Cardiac septum (tissue), 1 donor: ENCODE results near the gene PNPT1. TPM values are rescaled to one million over a fixed set of nuclear protein-coding genes. Genes with fewer than 3 reads are reported as not detected.
"Not testable (repeated sequence)": the region's sequence is repeated elsewhere in the genome, so short reads cannot be mapped to it uniquely, and the experiment has no call there.

Source experiments
- DNase-seq: peaks from one replicate; pipeline ENCODE4 v3.0.0-alpha.2; 2020; ENCODE audit warnings: low spot score
- intact Hi-C: fragments of 100-400 bp; cut with DNase I; formaldehyde crosslinking; loops from one replicate; pipeline ENCODE4 v1.14.0; 2022
- long read RNA-seq: library from polyadenylated mRNA; unstranded; transcript quantifications from one replicate; pipeline ENCODE4 v2.0.0, GENCODE V29; 2021
- total RNA-seq: library from RNA; stranded (reverse); fragmentation: NEBNext Ultra II Directional; extraction: Animal tissue kit (Norgen Biotek cat#: 25700); gene quantifications from one replicate; pipeline ENCODE4 v1.2.1, GENCODE V29; 2021
- donor health status: DM: no; HTN: no; CAD: no.

Gene PNPT1
- total RNA-seq, result 21.9 TPM
- long read RNA-seq, full-length matches to known transcripts, result 43 of 66 reads
- long read RNA-seq, partial matches to known transcripts, result 6 of 66 reads
- long read RNA-seq, other reads (novel, unspliced or antisense), result 17 of 66 reads

- intact Hi-C loops, result loop anchor here (5.0 kb wide), 1 partner anchor 76 kb away; the partner anchor contains the start of gene PPP4R3B
- peak; percentile 98 for DNase-seq
Observed at GRCh38 chr2:55693181-55694125, at the start of gene PNPT1. PNPT1 (minus strand) TSS chr2:55693844; CDS start chr2:55693823, 21 bp downstream.

DNA sequence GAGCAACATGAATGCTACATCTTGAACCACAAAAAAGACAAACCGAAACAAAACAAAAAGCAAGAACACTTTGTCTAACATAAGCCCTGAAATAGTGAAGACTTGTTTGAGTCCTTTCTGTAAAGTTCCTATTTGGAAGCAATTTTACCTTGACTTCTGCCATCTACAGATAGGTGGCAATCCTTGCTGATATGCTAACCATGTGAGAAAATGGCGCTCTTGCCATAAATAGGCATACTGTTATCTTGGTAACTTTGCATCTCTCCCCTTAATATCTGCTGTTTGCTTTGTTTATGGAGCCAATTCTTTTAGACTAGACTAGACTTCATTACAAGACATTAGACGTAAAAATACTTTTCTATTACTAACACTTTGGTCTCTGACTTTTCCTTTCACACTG lies 49.4 kb upstream of the PNPT1 start:
- intact Hi-C loops, result no loop called here
- DNase-seq, result no peak

- DNase-seq, intact Hi-C loops: not testable (repeated sequence)
Observed at GRCh38 chr2:55736019-55736536, 42.4 kb upstream of the PNPT1 start.

DNA sequence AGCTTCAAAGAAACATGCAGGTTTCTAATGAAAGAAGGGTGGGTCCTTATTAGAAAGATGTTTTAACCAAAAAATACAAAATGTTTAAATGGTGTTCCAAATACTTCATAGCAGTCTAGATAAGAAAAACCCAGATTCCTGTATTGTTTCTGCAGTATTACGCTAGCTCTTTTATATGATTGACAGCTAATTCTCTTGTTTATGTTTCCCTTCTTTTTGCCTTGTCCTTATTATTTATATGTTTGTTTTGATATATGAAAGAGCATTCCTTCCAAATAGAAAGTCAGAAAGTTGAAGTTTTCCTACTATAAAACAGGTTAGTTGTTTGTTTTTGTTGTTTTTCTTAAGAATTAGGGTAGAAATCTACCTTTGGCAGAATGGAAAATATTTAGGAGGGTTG lies 41.1 kb upstream of the PNPT1 start:
- DNase-seq, result no peak
- intact Hi-C loops, result no loop called here

DNA sequence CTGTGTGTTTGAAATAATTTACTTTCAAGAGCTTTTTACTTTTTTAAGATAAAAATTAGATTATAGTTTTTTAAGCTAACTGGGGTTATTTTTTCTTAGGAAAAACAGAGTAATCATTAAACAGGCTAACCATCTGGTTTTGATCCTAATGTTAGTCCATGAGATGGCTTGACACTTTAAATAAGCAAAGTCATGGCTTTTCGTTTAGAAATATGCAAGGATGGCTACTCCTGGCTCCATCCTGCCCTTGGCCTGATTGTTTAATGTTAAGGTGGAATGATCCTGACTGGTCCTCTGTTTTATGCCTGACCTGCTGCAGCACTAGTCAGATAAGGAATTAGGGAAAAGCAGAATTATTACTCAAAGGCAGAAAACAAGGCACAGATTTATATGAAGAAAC lies 39.7 kb upstream of the PNPT1 start:
- intact Hi-C loops, result no loop called here

GRCh38 chr2:55732854-55733253 lies 39.2 kb upstream of the PNPT1 start:
- DNase-seq, result no peak
- intact Hi-C loops, result no loop called here

More for the DNA sequence above, 39.7 kb upstream of the PNPT1 start:
- no peak for DNase-seq

DNA sequence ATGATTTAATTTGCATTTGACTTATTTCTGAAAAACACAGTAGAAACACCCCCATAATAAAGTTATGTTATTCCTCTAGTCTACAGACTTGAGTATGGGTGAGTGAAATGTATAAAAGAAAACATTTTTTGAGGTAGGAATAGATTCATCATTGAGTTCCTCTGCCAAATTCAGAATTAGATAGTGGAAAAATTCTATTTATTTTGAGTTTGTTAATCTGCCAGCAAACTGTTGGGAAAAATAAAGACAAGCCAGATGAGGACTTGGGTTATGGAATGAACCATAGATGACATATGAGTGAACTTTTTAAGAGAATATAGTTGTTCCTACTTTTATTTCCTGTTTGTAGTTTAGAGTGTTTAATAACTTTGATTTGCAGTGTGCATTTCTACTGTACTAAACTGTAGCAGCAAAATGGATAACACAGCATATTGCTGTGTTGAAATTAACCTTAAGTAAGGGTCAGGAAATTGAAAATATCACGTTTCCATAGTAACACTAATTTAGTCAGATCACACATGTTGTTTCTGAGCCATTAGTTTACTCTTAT lies 35.6 kb upstream of the PNPT1 start:
- DNase-seq, result no peak
- intact Hi-C loops, result no loop called here

- intact Hi-C loops, result no loop called here
- no peak for DNase-seq
Observed at GRCh38 chr2:55721596-55722215, 28.1 kb upstream of the PNPT1 start.

DNA sequence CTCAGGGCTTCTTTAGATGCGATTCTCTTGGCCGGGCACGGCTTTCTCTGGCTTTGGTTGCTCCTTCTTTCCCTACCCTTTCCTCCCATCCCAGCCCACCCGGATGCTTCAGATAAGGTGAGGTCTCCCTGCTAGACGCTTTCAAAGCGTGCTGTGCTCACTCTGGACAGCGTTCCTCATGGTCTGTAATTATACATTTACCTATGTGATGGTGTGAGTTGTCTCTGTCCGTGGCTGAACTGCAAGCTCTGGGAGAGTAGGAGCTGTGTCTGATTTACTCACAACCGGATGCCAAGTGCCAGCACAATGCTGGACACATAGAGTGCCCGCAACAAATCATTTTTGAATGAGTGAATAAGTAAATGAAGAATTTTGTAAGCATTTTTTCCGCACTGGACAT lies 26.8 kb upstream of the PNPT1 start:
- no peak for DNase-seq
- intact Hi-C loops, result no loop called here

DNA sequence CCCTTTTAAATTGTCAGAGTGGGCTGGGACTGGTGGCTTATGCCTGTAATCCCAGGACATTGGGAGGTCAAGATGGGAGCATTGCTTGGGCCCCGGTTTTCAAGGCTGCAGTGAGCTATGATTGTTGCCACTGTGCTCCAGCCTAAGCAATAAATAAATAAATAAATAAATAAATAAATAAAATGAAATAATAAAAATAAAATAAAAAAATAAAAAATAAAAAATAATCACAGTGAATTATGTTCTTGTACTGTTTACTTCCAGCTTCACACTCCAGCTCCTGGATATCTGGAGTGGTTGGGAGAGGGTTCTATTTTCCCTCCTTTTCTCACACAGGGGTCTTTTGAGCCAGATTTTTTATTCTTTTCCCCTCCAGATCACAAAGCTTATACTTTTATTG lies 26.2 kb upstream of the PNPT1 start:
- intact Hi-C loops, result loop anchor here (2.0 to 5.0 kb wide), 3 partner anchors 292 to 1797 kb away; no protein-coding TSS in a partner anchor
- no peak for DNase-seq

DNA sequence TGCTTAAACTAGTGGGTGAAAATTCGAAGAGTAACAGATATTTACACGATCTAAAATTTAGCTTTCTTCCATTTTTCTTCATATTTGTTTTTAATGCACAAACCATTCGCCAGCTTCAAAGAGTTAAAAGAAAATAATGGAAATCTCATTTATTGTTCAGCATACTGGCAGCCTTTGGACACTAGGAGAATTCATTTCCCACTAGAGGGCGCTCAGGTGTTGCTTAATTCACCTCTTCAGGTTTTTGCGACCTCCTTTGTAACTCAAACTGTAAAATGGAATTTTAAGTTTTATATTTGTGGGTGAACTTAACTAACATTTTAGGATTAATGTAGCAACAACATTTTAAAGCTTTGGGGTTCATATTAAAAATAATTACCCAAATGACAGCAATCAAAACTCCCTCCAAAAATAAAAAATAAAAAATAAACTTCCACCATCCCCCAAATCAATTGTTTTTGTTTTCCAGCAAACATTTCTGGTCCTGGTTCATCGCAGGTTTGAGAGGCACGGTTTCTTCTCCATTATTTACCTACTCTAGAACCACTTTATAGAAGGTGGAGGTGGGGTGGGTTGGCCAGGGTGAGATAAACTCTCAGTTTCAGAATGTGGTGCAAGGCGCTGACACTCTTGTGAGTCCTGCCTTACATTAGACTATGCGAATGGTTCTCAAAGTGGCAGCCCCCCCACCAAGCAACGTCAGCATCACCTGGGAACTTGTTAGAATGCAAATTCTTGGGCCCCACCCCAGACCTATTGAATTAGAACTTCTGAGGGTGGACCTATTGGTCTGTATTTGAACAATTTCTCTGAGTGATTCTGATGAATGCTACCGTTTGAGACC lies 24.7 kb upstream of the PNPT1 start:
- intact Hi-C loops, result loop anchor here (2.0 to 5.0 kb wide), 3 partner anchors 294 to 1799 kb away; no protein-coding TSS in a partner anchor
- DNase-seq, result no peak

GRCh38 chr2:55715626-55716025 lies 22.0 kb upstream of the PNPT1 start:
- intact Hi-C loops, result loop anchor here (5.0 kb wide), 2 partner anchors 297 to 1802 kb away; no protein-coding TSS in a partner anchor
- DNase-seq, result no peak

DNA sequence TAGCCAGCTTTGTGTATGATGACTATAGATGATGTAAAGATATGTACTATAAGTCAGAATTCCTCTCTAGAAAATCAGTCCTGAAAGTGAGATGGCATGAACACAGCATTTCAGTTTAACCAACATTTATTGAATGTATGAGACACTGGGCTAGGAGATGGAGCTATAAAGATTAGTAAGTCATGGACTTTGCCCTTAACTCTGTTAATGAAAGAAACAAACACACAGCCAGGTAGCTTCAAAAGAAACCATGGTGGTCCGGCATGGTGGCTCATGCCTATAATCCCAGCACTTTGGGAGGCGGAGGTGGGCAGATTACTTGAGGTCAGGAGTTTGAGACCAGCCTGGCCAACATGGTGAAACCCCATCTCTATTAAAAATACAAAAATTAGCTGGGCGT lies 21.5 kb upstream of the PNPT1 start:
- intact Hi-C loops, result loop anchor here (5.0 kb wide), 2 partner anchors 297 to 1802 kb away; no protein-coding TSS in a partner anchor
- not testable (repeated sequence) for DNase-seq

GRCh38 chr2:55712477-55713060 lies 18.9 kb upstream of the PNPT1 start:
- no peak for DNase-seq
- intact Hi-C loops, result no loop called here

DNA sequence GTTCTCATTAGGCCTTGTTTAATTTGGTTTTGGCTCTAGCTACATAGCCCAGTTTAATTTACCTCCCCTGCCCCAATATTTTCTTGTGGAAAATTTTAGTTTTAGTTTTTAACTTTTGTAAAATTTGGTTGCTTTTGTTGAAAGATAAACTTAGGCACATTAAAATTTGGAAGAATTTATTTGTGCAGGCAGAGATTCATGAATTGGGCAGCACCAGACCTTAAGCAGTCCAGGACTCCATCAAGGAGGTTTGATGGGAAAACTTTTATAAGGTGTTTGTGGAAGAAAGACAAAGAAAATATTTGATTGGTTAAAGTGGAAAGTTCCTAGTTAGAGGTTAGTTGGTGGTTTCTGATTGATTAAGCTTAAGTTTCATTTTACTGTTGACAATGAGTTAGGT lies 16.4 kb upstream of the PNPT1 start:
- intact Hi-C loops, result no loop called here
- no peak for DNase-seq

- no peak for DNase-seq
- intact Hi-C loops, result no loop called here
Observed at GRCh38 chr2:55707751-55708150, 14.1 kb upstream of the PNPT1 start.

DNA sequence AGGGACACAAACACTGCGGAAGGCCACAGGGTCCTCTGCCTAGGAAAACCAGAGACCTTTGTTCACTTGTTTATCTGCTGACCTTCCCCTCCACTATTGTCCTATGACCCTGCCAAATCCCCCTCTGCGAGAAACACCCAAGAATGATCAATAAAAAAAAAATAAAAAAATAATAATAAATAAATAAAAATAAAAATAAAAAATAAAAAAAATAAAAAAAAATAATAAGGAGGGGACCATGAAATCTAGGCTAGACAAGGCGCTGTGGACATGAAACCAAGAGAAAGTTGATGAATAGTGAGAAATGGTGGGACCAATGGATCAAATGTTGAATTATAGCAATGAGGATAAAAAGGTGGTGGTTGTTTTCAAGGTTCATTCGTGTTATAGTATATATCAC lies 12.6 kb upstream of the PNPT1 start:
- DNase-seq, intact Hi-C loops: not testable (repeated sequence)

DNA sequence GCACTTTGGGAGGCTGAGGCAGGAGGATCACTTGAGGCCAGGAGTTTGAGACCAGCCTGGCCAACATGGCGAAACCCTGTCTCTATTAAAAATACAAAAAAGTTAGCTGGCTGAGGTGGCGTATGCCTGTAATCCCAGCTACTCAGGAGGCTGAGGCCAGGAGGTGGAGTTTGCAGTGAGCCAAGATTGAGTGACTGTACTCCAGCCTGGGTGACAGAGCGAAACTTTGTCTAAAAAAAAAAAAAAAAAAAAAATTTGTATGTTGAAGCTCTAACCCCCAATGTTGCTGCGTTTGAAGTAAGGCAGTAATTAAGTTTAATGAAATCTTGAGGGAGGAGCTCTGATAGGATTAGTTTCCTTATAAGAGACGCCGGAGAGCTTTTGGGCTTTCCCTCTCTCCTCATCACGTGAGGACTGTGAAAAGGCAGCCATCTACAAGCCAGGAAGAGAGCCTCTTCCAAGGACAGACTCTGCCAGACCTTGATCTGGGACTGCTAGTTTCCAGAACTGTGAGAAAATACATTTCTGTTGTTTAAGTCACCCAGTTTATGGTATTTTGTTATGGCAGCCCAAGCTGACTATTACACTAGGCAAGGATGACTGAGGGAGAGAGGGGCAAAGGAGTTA lies 11.5 kb upstream of the PNPT1 start:
- intact Hi-C loops, result no loop called here
- no peak for DNase-seq
